Activated CD4-positive, alpha-beta T cell treated with anti-CD3 and anti-CD28 coated beads, Interleukin-2, amount 10 ng/mL, durations not matched to agents 24 days and 14 days (primary cell): ENCODE measurements around the gene CCHCR1. TPM values are rescaled to one million over a fixed set of nuclear protein-coding genes. Genes with fewer than 3 reads are reported as not detected.
"Not testable (repeated sequence)": the region's sequence is repeated elsewhere in the genome, so short reads cannot be mapped to it uniquely, and the experiment has no call there.

Experiments
- DNase-seq: peaks from one replicate; pipeline ENCODE4 v3.0.0; 2022
- H3K27ac Mint-ChIP-seq: one replicate; pipeline ENCODE4 v1.8.0; 2022; ENCODE audit warnings: mild to moderate bottlenecking, mixed read lengths
- H3K27me3 Mint-ChIP-seq: one replicate; pipeline ENCODE4 v1.8.0; 2022; ENCODE audit warnings: mixed read lengths
- H3K36me3 Mint-ChIP-seq: one replicate; pipeline ENCODE4 v1.8.0; 2022; ENCODE audit warnings: low read depth, mild to moderate bottlenecking, mixed read lengths
- H3K4me1 Mint-ChIP-seq: one replicate; pipeline ENCODE4 v1.8.0; 2021; ENCODE audit warnings: mixed read lengths
- H3K4me3 Mint-ChIP-seq: one replicate; pipeline ENCODE4 v1.8.0; 2022; ENCODE audit warnings: mild to moderate bottlenecking, moderate library complexity, mixed read lengths
- H3K9me3 Mint-ChIP-seq: one replicate; pipeline ENCODE4 v1.8.0; 2021; ENCODE audit warnings: mixed read lengths
- intact Hi-C: fragments of 100-400 bp; cut with micrococcal nuclease; formaldehyde crosslinking; loops from one replicate; pipeline ENCODE4 v1.15.1; 2023
- total RNA-seq: library from RNA; stranded (reverse); gene quantifications from 2 replicates; pipeline ENCODE4 v1.2.3, GENCODE V29; 2022

The CCHCR1 gene
- total RNA-seq, 1 donor from 2014 or later, result 52.7 TPM

DNA sequence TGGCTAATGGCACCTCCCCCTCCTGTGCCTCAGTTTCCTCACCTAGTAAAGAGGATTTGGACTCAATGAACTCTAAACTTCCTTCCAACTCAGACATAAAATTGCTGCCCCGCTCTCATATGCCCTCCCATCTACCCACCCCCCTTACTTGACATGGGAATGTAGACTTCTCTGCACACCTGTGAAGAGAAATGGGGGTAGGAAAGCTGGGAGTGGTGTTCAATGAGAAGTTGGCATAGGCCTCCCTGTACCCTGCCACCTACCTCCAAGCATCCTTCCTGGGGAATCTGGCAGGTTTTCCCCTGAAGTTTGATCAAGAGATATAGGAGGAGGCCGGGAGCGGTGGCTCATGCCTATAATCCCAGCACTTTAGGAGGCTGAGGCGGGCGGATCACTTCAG lies 16.8 kb upstream of the CCHCR1 start:
- Mint-ChIP-seq H3K4me3 (no peak overlapping the region), H3K27ac (no peak overlapping the region), H3K9me3 (no peaks in the 10 kb centered on the region), H3K4me1 (peaks cover 13% of the 10 kb centered on the region), H3K27me3 (no peaks in the 10 kb centered on the region), H3K36me3 (no peaks in the 10 kb centered on the region)
- intact Hi-C loops, result no loop called here
- no peak for DNase-seq

DNA sequence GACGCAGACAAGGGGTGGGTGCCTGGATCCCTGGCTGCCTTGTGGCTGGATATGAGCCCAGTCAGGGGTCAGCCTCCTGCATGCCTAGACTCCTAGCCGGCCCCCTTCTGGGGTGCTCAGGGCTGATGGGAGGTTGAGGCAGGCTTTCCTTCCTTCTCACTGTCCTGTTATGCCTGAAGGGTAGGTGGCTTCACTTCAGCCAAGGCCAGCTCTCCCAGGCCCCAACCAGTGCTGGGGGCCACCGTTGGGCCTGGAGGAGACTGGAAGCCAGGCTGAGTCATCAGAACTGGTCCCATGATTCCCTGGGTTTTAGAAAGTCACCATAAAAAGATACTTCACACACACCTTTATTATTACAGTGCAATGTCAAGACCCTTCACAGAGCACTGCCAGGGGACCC lies 15.8 kb upstream of the CCHCR1 start:
- H3K4me3 Mint-ChIP-seq, result no peak overlapping the region
- H3K9me3 Mint-ChIP-seq, result no peaks in the 10 kb centered on the region
- no peak overlapping the region for H3K27ac Mint-ChIP-seq
- DNase-seq, result no peak
- no peaks in the 10 kb centered on the region for H3K27me3 Mint-ChIP-seq
- H3K4me1 Mint-ChIP-seq, result peaks cover 5% of the 10 kb centered on the region
- intact Hi-C loops, result no loop called here
- H3K36me3 Mint-ChIP-seq, result no peaks in the 10 kb centered on the region

- DNase-seq, result no peak
- Mint-ChIP-seq H3K27me3 (no peaks in the 10 kb centered on the region), H3K9me3 (no peaks in the 10 kb centered on the region), H3K36me3 (no peaks in the 10 kb centered on the region), H3K27ac (no peak overlapping the region), H3K4me3 (no peak overlapping the region), H3K4me1 (peaks cover 5% of the 10 kb centered on the region)
- intact Hi-C loops, result no loop called here
Observed at GRCh38 chr6:31172973-31173384, 15.4 kb upstream of the CCHCR1 start.

DNA sequence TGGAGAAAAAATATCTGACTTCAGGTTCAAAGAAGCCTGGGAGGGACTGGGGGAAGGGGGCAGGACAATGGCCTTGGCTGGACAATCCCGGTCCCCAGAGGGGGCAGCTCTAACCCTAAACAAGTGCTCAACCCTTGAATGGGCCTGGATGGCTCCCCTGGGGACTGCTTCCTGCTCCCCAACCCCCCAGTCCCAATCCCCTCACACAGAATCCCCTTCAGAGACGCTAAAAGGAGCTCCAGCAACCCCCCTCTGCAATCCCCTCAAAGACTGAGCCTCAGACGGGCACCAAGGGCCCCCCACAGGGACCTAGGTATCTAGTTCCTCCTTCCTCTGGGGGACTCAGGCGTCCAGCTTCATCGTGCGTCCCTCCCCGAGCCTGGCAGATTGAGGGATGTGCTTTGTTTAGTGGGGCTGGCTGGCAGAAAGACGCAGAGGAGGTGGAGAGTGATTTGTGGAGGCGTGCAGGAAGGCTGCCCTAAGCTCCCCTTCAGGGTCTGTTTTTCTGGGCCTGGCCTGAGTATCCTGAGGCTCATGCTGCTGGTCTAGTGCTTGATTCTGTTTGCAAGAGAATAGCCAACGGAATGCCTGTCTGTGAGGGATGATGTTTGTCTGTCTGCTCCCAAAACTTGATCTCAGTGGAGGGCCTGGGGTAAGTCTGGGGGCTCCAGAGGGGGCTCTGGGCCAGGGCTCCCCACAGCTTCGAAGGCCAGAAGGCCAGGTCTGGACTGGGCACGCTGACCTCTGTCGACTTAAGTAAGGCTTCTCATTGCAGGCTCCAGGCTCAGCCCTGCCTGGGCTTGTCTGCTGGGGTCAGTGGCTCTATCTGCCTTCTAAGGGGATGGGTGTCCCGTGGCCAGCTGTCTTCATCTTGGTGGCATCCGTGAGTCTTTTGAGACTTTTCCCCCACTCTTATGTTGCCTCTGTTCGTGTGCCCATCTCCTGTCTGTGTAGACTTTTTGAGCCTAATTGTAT lies 14.6 kb upstream of the CCHCR1 start:
- Mint-ChIP-seq H3K9me3 (no peaks in the 10 kb centered on the region), H3K27me3 (no peaks in the 10 kb centered on the region), H3K4me1 (peaks cover 5% of the 10 kb centered on the region), H3K36me3 (peaks cover 1% of the 10 kb centered on the region), H3K27ac (no peak overlapping the region), H3K4me3 (no peak overlapping the region)
- DNase-seq, result no peak
- intact Hi-C loops, result no loop called here

DNA sequence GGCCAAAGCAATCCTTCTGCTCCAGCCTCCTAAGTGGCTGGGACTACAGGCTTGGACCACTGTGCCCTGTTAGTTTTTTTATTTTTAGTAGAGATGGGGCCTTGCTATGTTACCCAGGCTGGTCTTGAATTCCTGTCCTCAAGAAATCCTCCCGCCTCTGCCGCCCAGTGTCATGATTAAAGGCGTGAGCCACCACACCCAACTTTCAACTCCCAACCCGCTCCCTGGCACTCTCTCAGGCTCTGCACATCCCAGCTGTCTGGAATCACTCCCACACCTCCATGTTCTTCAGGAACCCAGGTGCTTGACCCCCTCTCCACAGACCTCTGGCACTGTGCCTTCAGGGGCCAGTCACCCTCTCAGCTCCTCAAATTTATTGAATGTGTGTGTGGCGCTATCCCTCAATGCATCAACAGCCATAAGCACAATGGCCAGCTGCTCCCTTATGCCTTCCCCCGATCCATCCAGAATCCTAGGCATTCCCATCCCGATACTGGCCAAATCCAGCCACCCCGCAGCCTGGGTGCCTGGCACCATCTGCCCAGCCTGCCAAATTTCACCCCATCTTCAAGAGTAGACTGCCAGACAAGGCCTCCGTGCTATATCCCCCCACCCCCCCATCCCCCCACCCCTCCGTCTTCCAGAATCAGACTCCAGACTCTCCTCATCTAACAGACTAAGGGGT lies 13.5 kb upstream of the CCHCR1 start:
- peaks cover 1% of the 10 kb centered on the region for H3K36me3 Mint-ChIP-seq
- no peak overlapping the region for H3K4me3 Mint-ChIP-seq
- intact Hi-C loops, result no loop called here
- H3K9me3 Mint-ChIP-seq, result no peaks in the 10 kb centered on the region
- no peak for DNase-seq
- no peak overlapping the region for H3K27ac Mint-ChIP-seq
- H3K4me1 Mint-ChIP-seq, result peaks cover 4% of the 10 kb centered on the region
- no peaks in the 10 kb centered on the region for H3K27me3 Mint-ChIP-seq

- DNase-seq, result no peak
- H3K4me1 Mint-ChIP-seq, result peaks cover 2% of the 10 kb centered on the region
- peaks cover 3% of the 10 kb centered on the region for H3K36me3 Mint-ChIP-seq
- H3K27ac Mint-ChIP-seq, result no peak within 1 kb of the TSS
- no peaks in the 10 kb centered on the region for H3K9me3 Mint-ChIP-seq
- no peaks in the 10 kb centered on the region for H3K27me3 Mint-ChIP-seq
- no peak within 1 kb of the TSS for H3K4me3 Mint-ChIP-seq
- intact Hi-C loops, result no loop called here
Observed at GRCh38 chr6:31170600-31170881, 12.9 kb upstream of the CCHCR1 start, which contains the start of gene POU5F1. Gene POU5F1, minus strand, starts transcription at chr6:31170682. Its CDS starts 62 bp downstream, at chr6:31170620.

DNA sequence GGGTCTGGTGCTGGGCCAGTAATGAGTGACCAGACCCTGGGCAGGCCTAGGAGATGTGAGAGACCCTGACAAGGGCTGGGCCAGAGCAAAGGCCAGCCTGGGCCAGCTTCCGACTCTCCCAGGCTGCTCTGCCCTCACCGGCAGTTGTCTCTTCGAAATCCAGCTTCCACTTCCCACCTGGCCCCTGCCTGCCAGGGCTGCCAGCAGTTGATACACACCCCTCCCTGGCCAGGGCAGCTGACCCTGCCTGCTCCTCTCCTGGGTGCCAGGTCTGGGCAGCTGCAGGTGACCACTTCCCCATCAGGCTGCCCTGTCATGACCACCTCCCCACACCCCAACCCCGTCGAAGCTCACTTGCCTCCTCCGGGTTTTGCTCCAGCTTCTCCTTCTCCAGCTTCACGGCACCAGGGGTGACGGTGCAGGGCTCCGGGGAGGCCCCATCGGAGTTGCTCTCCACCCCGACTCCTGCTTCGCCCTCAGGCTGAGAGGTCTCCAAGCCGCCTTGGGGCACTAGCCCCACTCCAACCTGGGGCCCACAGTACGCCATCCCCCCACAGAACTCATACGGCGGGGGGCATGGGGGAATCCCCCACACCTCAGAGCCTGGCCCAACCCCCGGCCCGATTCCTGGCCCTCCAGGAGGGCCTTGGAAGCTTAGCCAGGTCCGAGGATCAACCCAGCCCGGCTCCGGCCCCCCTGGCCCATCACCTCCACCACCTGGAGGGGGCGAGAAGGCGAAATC lies 12.4 kb upstream of the CCHCR1 start:
- H3K27ac Mint-ChIP-seq, DNase-seq, H3K36me3 Mint-ChIP-seq, H3K4me3 Mint-ChIP-seq, H3K4me1 Mint-ChIP-seq, H3K9me3 Mint-ChIP-seq, intact Hi-C loops, H3K27me3 Mint-ChIP-seq: not testable (repeated sequence)

- H3K36me3 Mint-ChIP-seq, result peaks cover 5% of the 10 kb centered on the region
- intact Hi-C loops, result no loop called here
- no peaks in the 10 kb centered on the region for H3K9me3 Mint-ChIP-seq
- no peak for DNase-seq
- H3K4me3 Mint-ChIP-seq, result no peak overlapping the region
- no peaks in the 10 kb centered on the region for H3K27me3 Mint-ChIP-seq
- H3K4me1 Mint-ChIP-seq, result peaks cover 5% of the 10 kb centered on the region
- peak overlapping the region; percentile 18 for H3K27ac Mint-ChIP-seq
Observed at GRCh38 chr6:31169123-31169857, 11.7 kb upstream of the CCHCR1 start.

DNA sequence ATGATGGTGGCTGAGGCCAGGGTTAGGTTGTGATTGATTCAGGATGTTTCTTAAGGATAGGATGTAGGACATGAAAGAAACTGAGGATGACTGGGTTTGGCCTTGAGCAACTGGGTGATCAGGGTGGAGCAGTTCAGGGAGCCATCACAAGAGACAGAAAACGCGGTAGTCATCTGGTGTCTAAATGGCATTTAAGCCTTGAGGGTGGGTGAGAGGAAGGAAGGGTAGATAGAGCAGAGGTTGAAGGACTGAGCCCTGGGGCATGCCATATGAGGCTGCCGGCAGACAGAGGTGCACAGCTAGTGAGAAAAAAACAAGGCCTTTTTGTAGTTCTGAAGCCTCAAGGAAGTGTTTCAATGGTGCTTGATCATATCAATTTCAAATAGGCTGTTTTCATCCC lies 11.0 kb upstream of the CCHCR1 start:
- H3K36me3 Mint-ChIP-seq, result peaks cover 7% of the 10 kb centered on the region
- no peak for DNase-seq
- peak overlapping the region; percentile 1 for H3K27ac Mint-ChIP-seq
- intact Hi-C loops, result no loop called here
- H3K27me3 Mint-ChIP-seq, result no peaks in the 10 kb centered on the region
- H3K4me3 Mint-ChIP-seq, result no peak overlapping the region
- H3K4me1 Mint-ChIP-seq, result peaks cover 10% of the 10 kb centered on the region
- no peaks in the 10 kb centered on the region for H3K9me3 Mint-ChIP-seq

- H3K4me1 Mint-ChIP-seq, result peaks cover 27% of the 10 kb centered on the region
- no peak overlapping the region for H3K4me3 Mint-ChIP-seq
- H3K27ac Mint-ChIP-seq, result peak overlapping the region; percentile 11
- no peaks in the 10 kb centered on the region for H3K27me3 Mint-ChIP-seq
- no peaks in the 10 kb centered on the region for H3K9me3 Mint-ChIP-seq
- DNase-seq, result no peak
- H3K36me3 Mint-ChIP-seq, result peaks cover 30% of the 10 kb centered on the region
- intact Hi-C loops, result no loop called here
Observed at GRCh38 chr6:31165986-31166385, 8.4 kb upstream of the CCHCR1 start.

DNA sequence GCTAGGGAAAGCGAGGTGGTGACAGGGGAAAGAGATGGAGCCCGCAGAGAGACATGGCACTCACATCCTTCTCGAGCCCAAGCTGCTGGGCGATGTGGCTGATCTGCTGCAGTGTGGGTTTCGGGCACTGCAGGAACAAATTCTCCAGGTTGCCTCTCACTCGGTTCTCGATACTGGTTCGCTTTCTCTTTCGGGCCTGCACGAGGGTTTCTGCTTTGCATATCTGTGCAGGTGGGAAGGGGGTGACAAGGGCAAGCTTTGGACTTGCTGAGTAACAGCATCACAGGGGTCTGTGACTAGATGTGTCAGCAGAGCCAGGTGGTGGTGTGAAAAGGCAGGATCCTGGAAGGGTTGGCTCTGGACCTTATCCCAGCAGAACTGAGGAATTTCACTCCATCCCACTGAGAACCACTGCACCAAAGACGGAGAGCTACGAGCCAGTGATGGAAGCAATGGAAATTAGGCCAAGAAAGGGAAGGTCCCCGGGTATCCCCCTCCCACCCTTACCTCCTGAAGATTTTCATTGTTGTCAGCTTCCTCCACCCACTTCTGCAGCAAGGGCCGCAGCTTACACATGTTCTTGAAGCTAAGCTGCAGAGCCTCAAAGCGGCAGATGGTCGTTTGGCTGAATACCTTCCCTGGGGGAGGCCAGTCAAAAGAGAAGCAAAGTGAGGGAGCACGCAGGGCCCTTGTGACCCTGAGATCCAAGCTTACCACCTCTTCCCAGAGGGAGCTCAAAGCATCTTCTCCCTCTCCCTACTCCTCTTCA lies 7.6 kb upstream of the CCHCR1 start:
- Mint-ChIP-seq H3K4me1 (peaks cover 30% of the 10 kb centered on the region), H3K27ac (peak overlapping the region; percentile 54), H3K36me3 (peaks cover 34% of the 10 kb centered on the region)
- H3K9me3 Mint-ChIP-seq, H3K4me3 Mint-ChIP-seq, H3K27me3 Mint-ChIP-seq, intact Hi-C loops, DNase-seq: not testable (repeated sequence)

DNA sequence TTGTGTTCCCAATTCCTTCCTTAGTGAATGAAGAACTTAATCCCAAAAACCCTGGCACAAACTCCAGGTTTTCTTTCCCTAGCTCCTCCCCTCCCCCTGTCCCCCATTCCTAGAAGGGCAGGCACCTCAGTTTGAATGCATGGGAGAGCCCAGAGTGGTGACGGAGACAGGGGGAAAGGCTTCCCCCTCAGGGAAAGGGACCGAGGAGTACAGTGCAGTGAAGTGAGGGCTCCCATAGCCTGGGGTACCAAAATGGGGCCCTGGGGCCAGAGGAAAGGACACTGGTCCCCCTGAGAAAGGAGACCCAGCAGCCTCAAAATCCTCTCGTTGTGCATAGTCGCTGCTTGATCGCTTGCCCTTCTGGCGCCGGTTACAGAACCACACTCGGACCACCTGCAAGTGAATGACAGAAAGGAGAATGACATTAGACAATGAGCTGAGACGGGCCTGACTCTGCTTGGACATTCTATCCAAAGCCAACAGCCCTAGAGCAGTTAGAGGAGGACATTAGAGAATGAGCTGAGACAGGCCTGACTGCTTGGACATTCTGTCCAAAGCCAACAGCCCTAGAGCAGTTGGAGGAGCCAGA lies 7.0 kb upstream of the CCHCR1 start:
- DNase-seq, intact Hi-C loops, H3K9me3 Mint-ChIP-seq, H3K27me3 Mint-ChIP-seq, H3K4me3 Mint-ChIP-seq: not testable (repeated sequence)
- peaks cover 36% of the 10 kb centered on the region for H3K4me1 Mint-ChIP-seq
- H3K36me3 Mint-ChIP-seq, result peaks cover 39% of the 10 kb centered on the region
- peak overlapping the region; percentile 54 for H3K27ac Mint-ChIP-seq

GRCh38 chr6:31163922-31164321 lies 6.3 kb upstream of the CCHCR1 start:
- no peak overlapping the region for H3K4me3 Mint-ChIP-seq
- H3K9me3 Mint-ChIP-seq, result no peaks in the 10 kb centered on the region
- H3K36me3 Mint-ChIP-seq, result peaks cover 40% of the 10 kb centered on the region

More at GRCh38 chr6:31163922-31164321, 6.3 kb upstream of the CCHCR1 start:
- no peak for DNase-seq
- H3K4me1 Mint-ChIP-seq, result peaks cover 41% of the 10 kb centered on the region
- no peaks in the 10 kb centered on the region for H3K27me3 Mint-ChIP-seq
- no peak overlapping the region for H3K27ac Mint-ChIP-seq
- intact Hi-C loops, result no loop called here
